ENCODE results near the gene SEZ6L. TPM values are rescaled to one million over a fixed set of nuclear protein-coding genes. Genes with fewer than 3 reads are reported as not detected.

SEZ6L gene
- total RNA-seq, 4 donors from 2014 or later: 0.09 to 0.16 TPM; not detected in 2

DNA sequence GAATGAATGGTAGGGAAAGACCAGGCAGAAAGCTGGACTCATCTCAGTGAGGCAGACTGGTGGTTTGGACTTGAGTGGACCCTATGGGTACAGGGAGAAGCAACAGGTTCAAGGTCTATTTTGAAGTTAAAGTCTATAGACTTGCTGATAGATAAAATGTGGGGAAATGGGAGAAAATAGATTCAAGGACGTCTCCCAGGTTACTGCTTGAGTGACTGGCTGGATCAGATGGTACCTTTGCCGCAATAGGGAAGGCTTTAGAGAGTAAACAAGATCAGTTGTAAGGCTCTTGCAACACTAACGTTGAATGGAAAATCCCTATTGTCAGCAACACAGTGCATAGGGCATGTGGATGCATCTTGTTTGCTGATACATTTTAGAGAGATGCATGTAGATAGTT lies 27.4 kb downstream of the SEZ6L start:
- DNase-seq (ENCODE audit: low spot score) (no peak), ATAC-seq (ENCODE audit: low FRiP score) (no peak)
- no peak for TF ChIP-seq CTCF (IDR thresholded peaks at IDR 0.05)

DNA sequence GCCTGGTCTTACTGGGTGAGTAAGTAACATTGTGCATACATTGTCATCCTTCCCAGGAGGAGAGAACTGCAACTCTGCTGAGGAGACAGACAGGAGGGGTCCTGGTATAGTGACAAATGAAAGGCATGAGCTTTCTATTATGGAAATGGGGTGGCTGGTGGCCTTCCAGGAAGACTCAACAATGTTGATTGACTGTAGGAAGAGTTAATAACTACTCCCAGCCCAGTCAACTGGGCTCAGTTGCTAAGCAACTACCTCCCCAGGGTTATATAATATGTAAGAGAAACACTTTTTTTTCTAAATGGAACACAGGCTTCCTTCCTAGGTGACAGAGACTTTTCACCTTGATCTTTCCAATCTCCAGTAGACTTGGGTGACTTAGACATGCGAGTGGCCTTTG lies 28.2 kb downstream of the SEZ6L start:
- DNase-seq (ENCODE audit: low spot score): no peak
- ATAC-seq (ENCODE audit: low FRiP score): no peak
- no peak for TF ChIP-seq CTCF (IDR thresholded peaks at IDR 0.05)

- no peak for DNase-seq (ENCODE audit: low spot score)
- no peak for TF ChIP-seq CTCF (IDR thresholded peaks at IDR 0.05)
- no peak for ATAC-seq (ENCODE audit: low FRiP score)
Observed at GRCh38 chr22:26199665-26200064, 30.4 kb downstream of the SEZ6L start.

DNA sequence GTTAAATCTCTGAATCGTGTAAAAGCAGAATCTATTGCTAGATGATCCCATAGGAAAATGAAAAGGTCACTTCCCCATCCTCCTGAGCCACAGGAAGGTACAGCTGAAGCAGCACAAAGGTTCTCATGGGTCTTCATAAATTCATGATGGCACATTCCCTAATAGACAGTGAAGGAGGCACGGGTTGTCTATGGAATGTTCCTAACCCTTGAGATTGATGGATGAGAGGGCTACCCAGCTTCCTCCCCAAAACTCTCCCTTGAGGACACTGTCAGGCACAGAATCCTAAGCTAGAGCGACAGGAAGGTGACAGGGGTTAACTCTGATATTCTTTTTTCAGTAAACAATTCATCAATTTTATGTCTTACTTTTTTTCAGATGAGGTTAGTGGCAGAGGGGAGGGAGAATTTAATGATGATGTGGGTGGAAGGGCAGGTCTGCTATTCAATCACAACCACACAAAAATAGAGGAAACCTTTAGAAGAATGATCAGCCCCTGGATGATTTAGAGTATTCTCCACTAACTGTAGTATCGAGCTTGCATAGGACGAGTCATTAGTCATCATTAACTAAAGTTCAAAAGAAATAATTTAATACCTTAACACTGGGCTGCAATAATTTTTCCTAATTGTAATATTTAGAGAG lies 33.1 kb downstream of the SEZ6L start:
- ATAC-seq (ENCODE audit: low FRiP score): no peak

DNA sequence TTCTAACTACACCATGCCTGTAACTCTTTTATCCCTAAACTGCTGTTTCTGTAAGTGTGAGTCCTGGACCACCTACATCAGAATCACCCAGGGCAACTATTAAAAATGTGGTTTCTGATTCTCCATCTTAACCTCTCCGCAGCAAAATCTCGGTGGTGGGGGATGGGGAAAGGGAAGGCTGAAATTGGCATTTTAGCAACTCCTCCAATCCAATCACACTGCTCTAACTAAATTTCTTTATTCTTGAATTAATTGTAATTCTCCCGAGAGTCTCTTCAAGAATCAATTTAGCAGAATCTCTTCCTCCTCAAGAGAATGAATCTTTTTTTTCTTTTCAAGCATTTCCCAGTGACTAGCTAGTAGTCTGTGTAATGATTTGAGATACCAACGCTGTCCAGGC lies 36.2 kb downstream of the SEZ6L start:
- TF ChIP-seq CTCF (IDR thresholded peaks at IDR 0.05): no peak
- DNase-seq (ENCODE audit: low spot score): no peak
- ATAC-seq (ENCODE audit: low FRiP score): no peak

More for the DNA sequence above, 33.1 kb downstream of the SEZ6L start:
- no peak for TF ChIP-seq CTCF (IDR thresholded peaks at IDR 0.05)
- no peak for DNase-seq (ENCODE audit: low spot score)

DNA sequence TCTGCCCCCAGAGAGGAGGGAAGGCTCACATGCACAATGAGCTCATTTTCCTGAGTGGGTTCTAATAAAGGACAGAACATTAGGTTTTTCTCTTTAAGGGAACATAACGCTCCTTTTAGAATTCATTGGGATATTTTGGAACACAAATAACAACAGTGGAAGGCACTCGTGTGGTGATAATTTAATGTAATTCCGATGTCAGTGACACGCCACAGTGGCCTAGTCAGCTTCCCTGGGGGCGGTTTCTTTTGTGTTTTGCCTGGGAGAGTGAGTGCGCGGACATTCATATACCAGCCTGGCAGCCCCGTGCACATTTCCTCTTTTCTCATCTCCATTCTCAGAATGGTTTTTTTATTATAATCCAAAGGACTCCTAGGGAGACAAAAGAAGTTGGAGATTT lies 41.1 kb downstream of the SEZ6L start:
- DNase-seq (ENCODE audit: low spot score): no peak
- no peak for TF ChIP-seq CTCF (IDR thresholded peaks at IDR 0.05)
- no peak for ATAC-seq (ENCODE audit: low FRiP score)

- TF ChIP-seq CTCF (IDR thresholded peaks at IDR 0.05): no peak
- ATAC-seq (ENCODE audit: low FRiP score) (no peak), DNase-seq (ENCODE audit: low spot score) (no peak)
Observed at GRCh38 chr22:26213826-26214225, 44.6 kb downstream of the SEZ6L start.

Data from omental fat pad (tissue), 4 donors.